CD4-positive, alpha-beta T cell treated with Interleukin-4 for 1 hour (primary cell): ENCODE data around the gene CAMK2A.

Source experiments
- DNase-seq, 2 donors: peaks; one replicate each; pipeline ENCODE4 v3.0.0-alpha.2; 2020 to 2022

Gene CAMK2A

GRCh38 chr5:150183436-150183835, 106.1 kb downstream of the CAMK2A start:
- no peak for DNase-seq

- no peak for DNase-seq
Measured at GRCh38 chr5:150182774-150183173, 106.8 kb downstream of the CAMK2A start.

GRCh38 chr5:150181766-150182545, 107.6 kb downstream of the CAMK2A start:
- no peak for DNase-seq

GRCh38 chr5:150181027-150181426, 108.5 kb downstream of the CAMK2A start:
- DNase-seq = no peak

- DNase-seq = no peak
Measured at GRCh38 chr5:150180241-150181026, 109.1 kb downstream of the CAMK2A start.

- no peak for DNase-seq
Measured at GRCh38 chr5:150179019-150179620, 110.5 kb downstream of the CAMK2A start.

- DNase-seq = no peak
Measured at GRCh38 chr5:150178262-150178661, 111.3 kb downstream of the CAMK2A start.

- DNase-seq = no peak
Measured at GRCh38 chr5:150177721-150178120, 111.9 kb downstream of the CAMK2A start.

GRCh38 chr5:150176745-150177477, 112.7 kb downstream of the CAMK2A start:
- DNase-seq = no peak

- no peak for DNase-seq
Measured at GRCh38 chr5:150175536-150175935, 114.0 kb downstream of the CAMK2A start.

- no peak for DNase-seq
Measured at GRCh38 chr5:150175076-150175475, 114.5 kb downstream of the CAMK2A start.

- no peak for DNase-seq
Measured at GRCh38 chr5:150174285-150174684, 115.3 kb downstream of the CAMK2A start.

GRCh38 chr5:150173161-150173560, 116.4 kb downstream of the CAMK2A start:
- no peak for DNase-seq

- DNase-seq = no peak
Measured at GRCh38 chr5:150172556-150172955, 117.0 kb downstream of the CAMK2A start.

GRCh38 chr5:150172145-150172544, 117.4 kb downstream of the CAMK2A start:
- no peak for DNase-seq
